H1 (cell line): Measurements from ENCODE around the gene MSS51. TPM values are rescaled to one million over a fixed set of nuclear protein-coding genes. Genes with fewer than 3 reads are reported as not detected.

ENCODE experiments used
- CTCF ChIA-PET: fragments of 300-600 bp; sonication (Branson Sonifier 250); formaldehyde crosslinking; loops from one replicate; lab custom pipeline; 2021; ENCODE audit not compliant: partially characterized antibody; lab: Charles Lee
- POLR2A ChIA-PET: fragments of 300-600 bp; sonication (Branson Sonifier 250); formaldehyde crosslinking; loops from one replicate; lab custom pipeline; 2021; ENCODE audit warnings: inconsistent platforms; ENCODE audit not compliant: partially characterized antibody; lab: Charles Lee
- DNase-seq, 2 experiments: peaks; one replicate each; pipeline versions ENCODE4 v3.0.0 to v3.0.0-alpha.2; 2010 to 2022; ENCODE audit warnings: low spot score in 2 of 2, low read depth in 1 of 2, mixed read lengths in 1 of 2
- FAIRE-seq: peaks from 2 replicates; lab custom pipeline; 2011; peaks lifted over from hg19 to GRCh38; lab: Jason Lieb, UNC
- H2AFZ ChIP-seq: 2 replicates; pipeline ENCODE4 v1.8.1; 2012; ENCODE audit warnings: low read length, inconsistent platforms
- H2AK5ac ChIP-seq: 2 replicates; pipeline ENCODE4 v1.6.1; 2013; ENCODE audit warnings: low read depth, low read length
- H2BK120ac ChIP-seq: replicated peaks from 2 replicates; pipeline ENCODE3; 2013; ENCODE audit warnings: low read depth, low read length, inconsistent platforms
- H2BK12ac ChIP-seq: 2 replicates; pipeline ENCODE4 v1.6.1; 2013; ENCODE audit warnings: low read depth, low read length
- H2BK15ac ChIP-seq: 2 replicates; pipeline ENCODE4 v1.6.1; 2013; ENCODE audit warnings: low read length
- H2BK20ac ChIP-seq: 2 replicates; pipeline ENCODE4 v1.6.1; 2013; ENCODE audit warnings: low read length
- H2BK5ac ChIP-seq: 2 replicates; pipeline ENCODE4 v1.6.1; 2013; ENCODE audit warnings: low read depth, low read length
- H3K14ac ChIP-seq: 2 replicates; pipeline ENCODE4 v1.6.1; 2013; ENCODE audit warnings: inconsistent platforms; ENCODE audit not compliant: insufficient read length
- H3K18ac ChIP-seq: 2 replicates; pipeline ENCODE4 v1.6.1; 2013; ENCODE audit warnings: low read length; ENCODE audit errors: extremely low read depth
- H3K23ac ChIP-seq: 2 replicates; pipeline ENCODE4 v1.6.1; 2013; ENCODE audit warnings: inconsistent platforms; ENCODE audit not compliant: insufficient read length
- H3K23me2 ChIP-seq: 2 replicates; pipeline ENCODE4 v1.6.1; 2013; ENCODE audit warnings: low read depth, low read length
- H3K27ac ChIP-seq: 2 replicates; pipeline ENCODE4 v1.6.1; 2011; ENCODE audit warnings: low read depth, low read length, inconsistent platforms
- H3K27me3 ChIP-seq, 4 experiments: replicated peaks in 1 of 4; 1 replicate in 1 of 4; 2 replicates in 3 of 4; pipeline versions ENCODE4 v1.6.1 to v1.8.1; 2011 to 2013; ENCODE audit warnings: low read length in 3 of 4, mild to moderate bottlenecking in 3 of 4, inconsistent platforms in 2 of 4, mixed read lengths in 2 of 4, moderate library complexity in 1 of 4; ENCODE audit not compliant: control insufficient read depth in 3 of 4, insufficient read depth in 3 of 4; ENCODE audit errors: extremely low read depth in 1 of 4
- H3K36me3 ChIP-seq, 4 experiments: 2 replicates each; pipeline versions ENCODE4 v1.6.1 to v1.8.1; 2011 to 2013; ENCODE audit warnings: mild to moderate bottlenecking in 4 of 4, low read length in 3 of 4, moderate library complexity in 2 of 4, control low read depth in 1 of 4, inconsistent platforms in 1 of 4; ENCODE audit not compliant: insufficient read depth in 4 of 4, control insufficient read depth in 2 of 4
- H3K4ac ChIP-seq: replicated peaks from 2 replicates; pipeline ENCODE3; 2013; ENCODE audit warnings: low read length, low read depth, mixed read lengths, inconsistent platforms; ENCODE audit not compliant: insufficient read length
- H3K4me1 ChIP-seq, 4 experiments: replicated peaks in 1 of 4; 1 replicate in 1 of 4; 2 replicates in 3 of 4; pipeline versions ENCODE4 v1.6.1 to v1.8.1; 2011 to 2013; ENCODE audit warnings: low read length in 3 of 4, inconsistent platforms in 2 of 4, mixed read lengths in 1 of 4; ENCODE audit not compliant: insufficient read depth in 4 of 4, control insufficient read depth in 3 of 4
- H3K4me2 ChIP-seq, 2 experiments: 2 replicates each; pipeline versions ENCODE4 v1.6.1 to v1.8.1; 2011 to 2013; ENCODE audit warnings: low read depth in 2 of 2, low read length in 2 of 2, control low read depth in 1 of 2, inconsistent platforms in 1 of 2, mild to moderate bottlenecking in 1 of 2; ENCODE audit not compliant: insufficient read depth in 1 of 2
- H3K4me3 ChIP-seq, 4 experiments: fragments of 200-600, 300-600 bp in 1 of 4; sonication (generic), shearing (Covaris generic), sonication (Bioruptor Twin) in 1 of 4; 2 replicates each; pipeline versions ENCODE4 v1.5.1 to v1.8.1; 2011 to 2016; ENCODE audit warnings: low read length in 4 of 4, low read depth in 3 of 4, control low read depth in 2 of 4, inconsistent platforms in 2 of 4, mild to moderate bottlenecking in 2 of 4, mixed read lengths in 1 of 4, moderate library complexity in 1 of 4; ENCODE audit not compliant: insufficient read depth in 2 of 4; ENCODE audit errors: extremely low read depth in 1 of 4
- H3K56ac ChIP-seq: replicated peaks from 2 replicates; pipeline ENCODE3; 2013; ENCODE audit warnings: low read depth, mild to moderate bottlenecking, mixed read lengths, low read length, inconsistent platforms; ENCODE audit not compliant: insufficient read length
- H3K79me1 ChIP-seq: 2 replicates; pipeline ENCODE4 v1.6.1; 2013; ENCODE audit warnings: low read depth, low read length, control low read depth
- H3K79me2 ChIP-seq, 2 experiments: 2 replicates each; pipeline versions ENCODE4 v1.6.1 to v1.8.1; 2012 to 2013; ENCODE audit warnings: low read length in 2 of 2, mild to moderate bottlenecking in 2 of 2, inconsistent platforms in 1 of 2; ENCODE audit not compliant: insufficient read depth in 2 of 2, control insufficient read depth in 1 of 2
- H3K9ac ChIP-seq, 4 experiments: replicated peaks in 1 of 4; 1 replicate in 1 of 4; 2 replicates in 3 of 4; pipeline versions ENCODE4 v1.6.1 to v1.8.1; 2011 to 2013; ENCODE audit warnings: low read depth in 3 of 4, low read length in 3 of 4, control low read depth in 2 of 4, mild to moderate bottlenecking in 2 of 4, moderate library complexity in 2 of 4, inconsistent platforms in 1 of 4; ENCODE audit errors: extremely low read depth in 1 of 4
- H3K9me3 ChIP-seq, 2 experiments: 2 replicates each; pipeline versions ENCODE4 v1.6.1 to v1.8.1; 2012 to 2013; ENCODE audit warnings: mild to moderate bottlenecking in 2 of 2, moderate library complexity in 2 of 2, control low read depth in 1 of 2, inconsistent platforms in 1 of 2, low read depth in 1 of 2, low read length in 1 of 2, mixed read lengths in 1 of 2; ENCODE audit not compliant: insufficient read depth in 2 of 2
- H4K20me1 ChIP-seq, 2 experiments: replicated peaks in 1 of 2; 2 replicates each; pipeline versions ENCODE3 to v1.8.1; 2011 to 2013; ENCODE audit warnings: inconsistent platforms in 2 of 2, low read length in 2 of 2, mild to moderate bottlenecking in 1 of 2; ENCODE audit not compliant: insufficient read depth in 2 of 2, control insufficient read depth in 1 of 2
- H4K5ac ChIP-seq: 2 replicates; pipeline ENCODE4 v1.6.1; 2013; ENCODE audit warnings: low read length, low read depth, mixed read lengths, inconsistent platforms; ENCODE audit not compliant: insufficient read length
- H4K8ac ChIP-seq: 2 replicates; pipeline ENCODE4 v1.8.0; 2013; ENCODE audit warnings: mild to moderate bottlenecking, moderate library complexity, low read length, inconsistent platforms; ENCODE audit not compliant: insufficient read depth; ENCODE audit errors: extremely low read depth
- H4K91ac ChIP-seq: replicated peaks from 2 replicates; pipeline ENCODE3; 2013; ENCODE audit warnings: low read length, mixed read lengths, inconsistent platforms; ENCODE audit not compliant: insufficient read length
- EP300 ChIP-seq, 2 experiments: IDR thresholded peaks; 1 replicate in 1 of 2; 2 replicates in 1 of 2; pipeline ENCODE4 v1.6.1; 2011 to 2012; ENCODE audit warnings: low read depth in 2 of 2, low read length in 2 of 2, mild to moderate bottlenecking in 2 of 2, borderline replicate concordance in 1 of 2, inconsistent platforms in 1 of 2, moderate library complexity in 1 of 2
- NRF1 ChIP-seq: IDR thresholded peaks from 2 replicates; pipeline ENCODE4 v1.6.1; 2011; ENCODE audit warnings: mild to moderate bottlenecking, low read depth, low read length, improper control_type of control experiment
- TBP ChIP-seq: IDR thresholded peaks from 2 replicates; pipeline ENCODE4 v1.6.1; 2011; ENCODE audit warnings: low read depth, low read length, improper control_type of control experiment
- WGBS, 2 experiments: shearing (Covaris generic) in 1 of 2; methylation state at CpG; one replicate each; pipeline versions ENCODE4 v1.1.6 to v1.1.7; 2013 to 2015; ENCODE audit warnings: low lambda C conversion rate in 2 of 2, mixed read lengths in 2 of 2, inconsistent platforms in 1 of 2, low coverage in 1 of 2, missing lambda C conversion rate in 1 of 2; ENCODE audit not compliant: insufficient replicate concordance in 2 of 2, insufficient coverage in 1 of 2, insufficient read length in 1 of 2; ENCODE audit errors: extremely low coverage in 1 of 2, missing lambda C conversion rate in 1 of 2; 5-methylcytosine and 5-hydroxymethylcytosine counted together
- polyA plus RNA-seq, 7 experiments: library from polyadenylated mRNA; depleted of rRNA in 3 of 7; stranded (reverse) in 5 of 7; unstranded in 2 of 7; fragments of >200 nt in 5 of 7; fragments of 200-250 nt in 2 of 7; gene quantifications; 1 replicate in 5 of 7; 2 replicates in 1 of 7; 4 replicates in 1 of 7; pipeline versions ENCODE4 v1.2.1 to v1.2.3, GENCODE V29; 2011 to 2013; ENCODE audit warnings: missing spikeins in 2 of 7, mixed read lengths in 2 of 7
- total RNA-seq: library from RNA; stranded (reverse); fragmentation: NEBNext Ultra II Directional; extraction: Animal tissue kit (Norgen Biotek cat#: 25700); gene quantifications from 2 replicates; pipeline ENCODE4 v1.2.1, GENCODE V29; 2021

The MSS51 gene
- total and polyA plus RNA-seq, 2 of the 8 experiments (the other 6 are each of a cell fraction or from before 2014, with no cell fraction given): 1.5 to 1.7 TPM

- Histone ChIP-seq H3K4me2 (no peak overlapping the region), H2BK20ac (no peak overlapping the region), H3K36me3 (peaks cover 0 to 9% (median 3%) of the 10 kb centered on the region in 4 experiments; a peak in 4 of 8 replicates), H2BK5ac (no peak overlapping the region), H2BK12ac (no peak overlapping the region), H3K27ac (no peak overlapping the region), H2AFZ (no peak overlapping the region), H3K9ac (no peak overlapping the region), H3K14ac (no peak overlapping the region), H2BK15ac (no peak overlapping the region), H3K4ac (no peak overlapping the region), H4K5ac (no peak overlapping the region), H4K20me1 (no peaks in the 10 kb centered on the region), H4K91ac (no peak overlapping the region), H4K8ac (no peak overlapping the region), H3K9me3 (no peaks in the 10 kb centered on the region), H3K18ac (no peak overlapping the region), H2AK5ac (no peak overlapping the region), H3K4me3 (no peak overlapping the region), H3K56ac (no peak overlapping the region), H3K23me2 (no peaks in the 10 kb centered on the region), H3K4me1 (no peaks in the 10 kb centered on the region), H3K79me1 (no peaks in the 10 kb centered on the region), H2BK120ac (no peak overlapping the region), H3K27me3 (no peaks in the 10 kb centered on the region), H3K79me2 (no peaks in the 10 kb centered on the region), H3K23ac (no peak overlapping the region)
- FAIRE-seq: no peak
- 87% methylated on average over 4 of the region's 4 CpGs; no CpG with 5 or more reads in 1 of the 2 experiments for WGBS, 2 experiments
- ChIA-PET CTCF (no interaction called here), POLR2A (interaction anchor here (0.7 to 1.5 kb wide), 5 partner anchors 11 to 47 kb away, joined by 3 to 4 read pairs (median 3); partner anchors contain the start of gene ANXA7)
- no peak for DNase-seq
- TF ChIP-seq TBP (no peak), NRF1 (no peak), EP300 (IDR thresholded peaks at IDR 0.05; ENCODE audit: borderline replicate concordance in 1 of 2, low read depth in 2 of 2, low read length in 2 of 2) (no peak)
- TF ChIP-seq, all 59 proteins: peak for 0
Measured at GRCh38 chr10:73460897-73461296, 27.5 kb upstream of the MSS51 start.
